ENCODE results near the gene TBCA.
"Not testable (repeated sequence)": the region's sequence is repeated elsewhere in the genome, so short reads cannot be mapped to it uniquely, and the experiment has no call there.

DNA sequence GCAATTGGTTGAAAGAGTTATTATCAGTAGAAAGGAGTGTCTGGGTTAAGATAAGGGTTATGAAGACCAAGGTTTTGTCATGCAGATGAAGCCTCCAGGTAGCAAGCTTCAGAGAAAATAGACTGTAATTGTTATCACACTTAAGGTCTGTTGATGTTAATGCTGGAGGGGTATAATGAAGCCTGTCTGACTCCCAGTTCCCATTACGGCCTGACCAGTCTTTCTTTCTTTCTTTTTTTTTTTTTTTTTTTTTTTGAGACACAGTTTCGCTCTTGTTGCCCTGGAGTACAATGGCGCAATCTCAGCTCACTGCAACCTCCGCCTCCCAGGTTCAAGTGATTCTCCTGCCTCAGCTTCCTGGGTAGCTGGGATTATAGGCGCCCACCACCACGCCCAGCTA is 25.2 kb downstream of the TBCA start:
- TF ChIP-seq, protein P1, sequence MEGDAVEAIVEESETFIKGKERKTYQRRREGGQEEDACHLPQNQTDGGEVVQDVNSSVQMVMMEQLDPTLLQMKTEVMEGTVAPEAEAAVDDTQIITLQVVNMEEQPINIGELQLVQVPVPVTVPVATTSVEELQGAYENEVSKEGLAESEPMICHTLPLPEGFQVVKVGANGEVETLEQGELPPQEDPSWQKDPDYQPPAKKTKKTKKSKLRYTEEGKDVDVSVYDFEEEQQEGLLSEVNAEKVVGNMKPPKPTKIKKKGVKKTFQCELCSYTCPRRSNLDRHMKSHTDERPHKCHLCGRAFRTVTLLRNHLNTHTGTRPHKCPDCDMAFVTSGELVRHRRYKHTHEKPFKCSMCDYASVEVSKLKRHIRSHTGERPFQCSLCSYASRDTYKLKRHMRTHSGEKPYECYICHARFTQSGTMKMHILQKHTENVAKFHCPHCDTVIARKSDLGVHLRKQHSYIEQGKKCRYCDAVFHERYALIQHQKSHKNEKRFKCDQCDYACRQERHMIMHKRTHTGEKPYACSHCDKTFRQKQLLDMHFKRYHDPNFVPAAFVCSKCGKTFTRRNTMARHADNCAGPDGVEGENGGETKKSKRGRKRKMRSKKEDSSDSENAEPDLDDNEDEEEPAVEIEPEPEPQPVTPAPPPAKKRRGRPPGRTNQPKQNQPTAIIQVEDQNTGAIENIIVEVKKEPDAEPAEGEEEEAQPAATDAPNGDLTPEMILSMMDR (IDR thresholded peaks at IDR 0.05), result not testable (repeated sequence)
- not testable (repeated sequence) for TF ChIP-seq RAD21 (IDR thresholded peaks at IDR 0.05; ENCODE audit: low read length); NRF1 (IDR thresholded peaks at IDR 0.05; ENCODE audit: low read depth, low read length); YY1 (IDR thresholded peaks at IDR 0.05; ENCODE audit: low read depth); MXI1 (IDR thresholded peaks at IDR 0.05; ENCODE audit: low read depth, low read length); RXRA (IDR thresholded peaks at IDR 0.05; ENCODE audit: borderline replicate concordance, low read depth)
